GM18907 (cell line): ENCODE results near the gene ANKRD22.
A peak's percentile ranks its signal among the peaks of the same experiment; 100 is the strongest.

ENCODE experiments used
- ATAC-seq: cut with Tn5 transposase; IDR thresholded peaks from one replicate; pipeline ENCODE4 v1.9.1; 2021; ENCODE audit warnings: mild to moderate bottlenecking, moderate library complexity; ENCODE audit not compliant: unreplicated experiment

Gene ANKRD22

GRCh38 chr10:88803641-88804040 lies 48.0 kb downstream of the ANKRD22 start:
- ATAC-seq = no peak

- no peak for ATAC-seq
These were observed 48.9 kb downstream of the ANKRD22 start, which contains the start of gene LIPM for GRCh38 chr10:88802523-88803285. Gene LIPM (plus strand): TSS chr10:88802730. CDS start chr10:88802897, 167 bp downstream.

GRCh38 chr10:88800152-88801125 lies 51.2 kb downstream of the ANKRD22 start:
- ATAC-seq = no peak

- ATAC-seq = no peak
These were observed 56.9 kb downstream of the ANKRD22 start for GRCh38 chr10:88794731-88795130.

GRCh38 chr10:88793712-88794299 lies 57.8 kb downstream of the ANKRD22 start:
- no peak for ATAC-seq

- no peak for ATAC-seq
These were observed 59.0 kb downstream of the ANKRD22 start for GRCh38 chr10:88792661-88793060.

- peak; percentile 63 for ATAC-seq
These were observed 59.7 kb downstream of the ANKRD22 start for GRCh38 chr10:88791924-88792323.

GRCh38 chr10:88788924-88789323 lies 62.7 kb downstream of the ANKRD22 start:
- no peak for ATAC-seq

GRCh38 chr10:88787463-88787862 lies 64.2 kb downstream of the ANKRD22 start:
- no peak for ATAC-seq

- ATAC-seq = no peak
These were observed 65.4 kb downstream of the ANKRD22 start for GRCh38 chr10:88786032-88786770.

- no peak for ATAC-seq
These were observed 67.9 kb downstream of the ANKRD22 start for GRCh38 chr10:88783724-88784123.

- ATAC-seq = no peak
These were observed 69.4 kb downstream of the ANKRD22 start for GRCh38 chr10:88782222-88782621.

GRCh38 chr10:88781206-88781605 lies 70.4 kb downstream of the ANKRD22 start:
- no peak for ATAC-seq
